HepG2 (cell line): Measurements from ENCODE around the gene PRAC1. TPM values are rescaled to one million over a fixed set of nuclear protein-coding genes. Genes with fewer than 3 reads are reported as not detected.

ENCODE experiments used
- FOXO1 ChIP-seq: sonication (generic); formaldehyde crosslinking; IDR thresholded peaks from 2 replicates; pipeline ENCODE4 v1.4.0; 2020; ENCODE audit warnings: missing genetic modification reagents
- NKX3-1 ChIP-seq: sonication (generic); formaldehyde crosslinking; IDR thresholded peaks from 2 replicates; pipeline ENCODE4 v1.5.0; 2020; ENCODE audit warnings: missing genetic modification reagents
- U2AF2 ChIP-seq: fragments of 200-400 bp; formaldehyde crosslinking; IDR thresholded peaks from 2 replicates; pipeline ENCODE4 v1.6.1; 2017; ENCODE audit warnings: low read depth, mild to moderate bottlenecking, low read length
- ZBTB7A ChIP-seq: sonication (generic); formaldehyde crosslinking; IDR thresholded peaks from 2 replicates; pipeline ENCODE4 v1.8.0; 2022; ENCODE audit warnings: mild to moderate bottlenecking, missing genetic modification reagents
- ZNF33B ChIP-seq: sonication (generic); formaldehyde crosslinking; IDR thresholded peaks from 2 replicates; pipeline ENCODE4 v1.5.1; 2020; ENCODE audit warnings: mild to moderate bottlenecking, missing genetic modification reagents
- ZNF34 ChIP-seq: sonication (generic); formaldehyde crosslinking; IDR thresholded peaks from 2 replicates; pipeline ENCODE4 v1.4.0; 2020; ENCODE audit warnings: mild to moderate bottlenecking, missing genetic modification reagents, borderline replicate concordance
- ZNF746 ChIP-seq: sonication (generic); formaldehyde crosslinking; IDR thresholded peaks from 2 replicates; pipeline ENCODE4 v1.8.0; 2022; ENCODE audit warnings: mild to moderate bottlenecking, missing genetic modification reagents
- polyA plus RNA-seq, 8 experiments: library from polyadenylated mRNA; depleted of rRNA in 3 of 8; stranded (reverse) in 7 of 8; unstranded in 1 of 8; fragments of >200 nt; fragmentation: Illumina TruSeq in 4 of 8; extraction: Trizol in 4 of 8; gene quantifications; 2 replicates each; pipeline versions ENCODE4 v1.2.1 to v1.2.3, GENCODE V29; 2011 to 2016; ENCODE audit warnings: low read depth in 4 of 8, missing spikeins in 1 of 8, mixed read lengths in 1 of 8; ENCODE audit not compliant: insufficient read depth in 1 of 8
- total RNA-seq, 5 experiments: library from RNA; depleted of rRNA; stranded (reverse); fragments of >200 nt; fragmentation: Illumina TruSeq; extraction: Trizol; gene quantifications; 2 replicates each; pipeline ENCODE4 v1.2.3, GENCODE V29; 2016; ENCODE audit warnings: low read depth in 1 of 5
- TF ChIP-seq, protein P1 (sequence below): IDR thresholded peaks from 2 replicates; pipeline ENCODE4 v1.4.0; 2020; ENCODE audit warnings: mild to moderate bottlenecking, missing genetic modification reagents
- TF ChIP-seq, protein P2 (sequence below): sonication (generic); formaldehyde crosslinking; IDR thresholded peaks from 2 replicates; pipeline ENCODE4 v1.4.0; 2020; ENCODE audit warnings: mild to moderate bottlenecking, missing genetic modification reagents
- TF ChIP-seq, protein P3 (sequence below): sonication (generic); formaldehyde crosslinking; IDR thresholded peaks from 2 replicates; pipeline ENCODE4 v1.5.0; 2020; ENCODE audit warnings: missing genetic modification reagents, mild to moderate bottlenecking, borderline replicate concordance
- TF ChIP-seq, protein P4 (sequence below): sonication (generic); formaldehyde crosslinking; IDR thresholded peaks from 2 replicates; pipeline ENCODE4 v1.8.1; 2023; ENCODE audit warnings: mild to moderate bottlenecking, missing genetic modification reagents, borderline replicate concordance
- TF ChIP-seq, protein P5 (sequence below): sonication (generic); formaldehyde crosslinking; IDR thresholded peaks from 2 replicates; pipeline ENCODE4 v1.4.0; 2020; ENCODE audit warnings: missing genetic modification reagents, borderline replicate concordance
- TF ChIP-seq, protein P6 (sequence below): sonication (generic); formaldehyde crosslinking; IDR thresholded peaks from 2 replicates; pipeline ENCODE4 v1.5.0; 2020; ENCODE audit warnings: mild to moderate bottlenecking, missing genetic modification reagents

Gene PRAC1
- total and polyA plus RNA-seq, 2 of the 13 experiments (the other 11 are each of a cell fraction or from before 2014, with no cell fraction given), result not detected

DNA sequence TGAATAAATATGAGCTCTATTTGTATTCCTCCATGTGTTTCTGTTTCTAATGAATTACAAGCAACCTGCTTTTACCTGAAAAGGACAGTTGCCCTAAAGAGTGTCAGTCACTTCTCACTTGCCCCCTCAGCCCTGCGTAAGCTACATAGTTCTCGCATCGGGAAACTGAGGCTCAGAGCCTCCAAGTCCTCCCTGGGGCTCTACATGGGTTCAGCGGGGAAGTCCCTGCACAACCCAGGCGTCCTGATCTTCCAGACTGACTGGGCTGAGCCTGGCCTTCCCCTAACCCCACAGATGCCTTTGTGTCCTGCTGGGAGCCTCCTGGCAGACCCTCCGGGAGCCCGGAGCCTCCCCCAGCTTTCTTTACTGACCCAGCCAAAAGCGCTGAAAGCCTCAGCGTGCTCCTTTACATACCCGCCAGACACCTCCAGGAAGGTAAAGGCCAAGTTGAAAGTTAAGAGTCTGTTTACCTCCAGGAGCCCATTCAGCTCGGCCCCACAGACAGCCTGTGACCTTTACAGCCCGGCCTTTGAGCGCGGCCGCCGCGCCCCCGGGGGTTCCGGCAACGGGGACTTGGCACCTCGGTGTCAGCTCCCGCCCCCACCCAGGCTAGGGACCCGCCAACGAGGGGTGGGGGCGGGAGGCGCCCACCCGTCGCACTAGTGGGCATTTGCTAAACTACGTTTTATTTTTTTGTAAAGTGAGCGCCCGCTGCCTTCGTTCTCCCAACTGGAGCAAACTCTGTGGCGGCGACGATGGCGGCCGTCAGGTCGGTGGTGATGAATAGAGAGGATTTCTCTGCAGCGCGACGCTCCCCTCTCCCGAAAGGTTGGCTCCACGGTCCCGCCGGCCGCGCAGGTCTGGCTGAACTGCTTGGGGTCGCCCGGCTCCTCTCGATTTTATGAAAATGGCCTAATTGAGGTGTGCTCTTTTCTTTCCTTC, 10.6 kb upstream of the PRAC1 start (continued):
- TF ChIP-seq, protein P1, sequence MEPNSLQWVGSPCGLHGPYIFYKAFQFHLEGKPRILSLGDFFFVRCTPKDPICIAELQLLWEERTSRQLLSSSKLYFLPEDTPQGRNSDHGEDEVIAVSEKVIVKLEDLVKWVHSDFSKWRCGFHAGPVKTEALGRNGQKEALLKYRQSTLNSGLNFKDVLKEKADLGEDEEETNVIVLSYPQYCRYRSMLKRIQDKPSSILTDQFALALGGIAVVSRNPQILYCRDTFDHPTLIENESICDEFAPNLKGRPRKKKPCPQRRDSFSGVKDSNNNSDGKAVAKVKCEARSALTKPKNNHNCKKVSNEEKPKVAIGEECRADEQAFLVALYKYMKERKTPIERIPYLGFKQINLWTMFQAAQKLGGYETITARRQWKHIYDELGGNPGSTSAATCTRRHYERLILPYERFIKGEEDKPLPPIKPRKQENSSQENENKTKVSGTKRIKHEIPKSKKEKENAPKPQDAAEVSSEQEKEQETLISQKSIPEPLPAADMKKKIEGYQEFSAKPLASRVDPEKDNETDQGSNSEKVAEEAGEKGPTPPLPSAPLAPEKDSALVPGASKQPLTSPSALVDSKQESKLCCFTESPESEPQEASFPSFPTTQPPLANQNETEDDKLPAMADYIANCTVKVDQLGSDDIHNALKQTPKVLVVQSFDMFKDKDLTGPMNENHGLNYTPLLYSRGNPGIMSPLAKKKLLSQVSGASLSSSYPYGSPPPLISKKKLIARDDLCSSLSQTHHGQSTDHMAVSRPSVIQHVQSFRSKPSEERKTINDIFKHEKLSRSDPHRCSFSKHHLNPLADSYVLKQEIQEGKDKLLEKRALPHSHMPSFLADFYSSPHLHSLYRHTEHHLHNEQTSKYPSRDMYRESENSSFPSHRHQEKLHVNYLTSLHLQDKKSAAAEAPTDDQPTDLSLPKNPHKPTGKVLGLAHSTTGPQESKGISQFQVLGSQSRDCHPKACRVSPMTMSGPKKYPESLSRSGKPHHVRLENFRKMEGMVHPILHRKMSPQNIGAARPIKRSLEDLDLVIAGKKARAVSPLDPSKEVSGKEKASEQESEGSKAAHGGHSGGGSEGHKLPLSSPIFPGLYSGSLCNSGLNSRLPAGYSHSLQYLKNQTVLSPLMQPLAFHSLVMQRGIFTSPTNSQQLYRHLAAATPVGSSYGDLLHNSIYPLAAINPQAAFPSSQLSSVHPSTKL, result peak; percentile 37; the same call in 1 of the 2 replicates
- no peak; the same call in 1 of the 2 replicates for TF ChIP-seq FOXO1 (CRISPR knock-in tag)
- no peak for TF ChIP-seq NKX3-1
- TF ChIP-seq, protein P2, sequence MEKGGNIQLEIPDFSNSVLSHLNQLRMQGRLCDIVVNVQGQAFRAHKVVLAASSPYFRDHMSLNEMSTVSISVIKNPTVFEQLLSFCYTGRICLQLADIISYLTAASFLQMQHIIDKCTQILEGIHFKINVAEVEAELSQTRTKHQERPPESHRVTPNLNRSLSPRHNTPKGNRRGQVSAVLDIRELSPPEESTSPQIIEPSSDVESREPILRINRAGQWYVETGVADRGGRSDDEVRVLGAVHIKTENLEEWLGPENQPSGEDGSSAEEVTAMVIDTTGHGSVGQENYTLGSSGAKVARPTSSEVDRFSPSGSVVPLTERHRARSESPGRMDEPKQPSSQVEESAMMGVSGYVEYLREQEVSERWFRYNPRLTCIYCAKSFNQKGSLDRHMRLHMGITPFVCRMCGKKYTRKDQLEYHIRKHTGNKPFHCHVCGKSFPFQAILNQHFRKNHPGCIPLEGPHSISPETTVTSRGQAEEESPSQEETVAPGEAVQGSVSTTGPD (CRISPR knock-in tag), result no peak
- TF ChIP-seq, protein P3, sequence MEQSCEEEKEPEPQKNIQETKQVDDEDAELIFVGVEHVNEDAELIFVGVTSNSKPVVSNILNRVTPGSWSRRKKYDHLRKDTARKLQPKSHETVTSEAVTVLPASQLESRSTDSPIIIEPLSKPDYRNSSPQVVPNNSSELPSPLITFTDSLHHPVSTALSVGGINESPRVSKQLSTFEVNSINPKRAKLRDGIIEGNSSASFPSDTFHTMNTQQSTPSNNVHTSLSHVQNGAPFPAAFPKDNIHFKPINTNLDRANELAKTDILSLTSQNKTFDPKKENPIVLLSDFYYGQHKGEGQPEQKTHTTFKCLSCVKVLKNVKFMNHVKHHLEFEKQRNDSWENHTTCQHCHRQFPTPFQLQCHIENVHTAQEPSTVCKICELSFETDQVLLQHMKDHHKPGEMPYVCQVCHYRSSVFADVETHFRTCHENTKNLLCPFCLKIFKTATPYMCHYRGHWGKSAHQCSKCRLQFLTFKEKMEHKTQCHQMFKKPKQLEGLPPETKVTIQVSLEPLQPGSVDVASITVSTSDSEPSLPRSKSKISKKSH (CRISPR knock-in tag), result no peak
- TF ChIP-seq, protein P4, sequence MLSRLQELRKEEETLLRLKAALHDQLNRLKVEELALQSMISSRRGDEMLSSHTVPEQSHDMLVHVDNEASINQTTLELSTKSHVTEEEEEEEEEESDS (CRISPR knock-in tag), result no peak
- no peak for TF ChIP-seq ZNF34 (CRISPR knock-in tag)
- no peak for TF ChIP-seq ZNF33B (CRISPR knock-in tag)
- no peak for TF ChIP-seq U2AF2
- no peak for TF ChIP-seq ZNF746
- TF ChIP-seq ZBTB7A, result 0 out of 2 replicates have a peak, but pooled peaks have one; percentile 32
- TF ChIP-seq, protein P5, sequence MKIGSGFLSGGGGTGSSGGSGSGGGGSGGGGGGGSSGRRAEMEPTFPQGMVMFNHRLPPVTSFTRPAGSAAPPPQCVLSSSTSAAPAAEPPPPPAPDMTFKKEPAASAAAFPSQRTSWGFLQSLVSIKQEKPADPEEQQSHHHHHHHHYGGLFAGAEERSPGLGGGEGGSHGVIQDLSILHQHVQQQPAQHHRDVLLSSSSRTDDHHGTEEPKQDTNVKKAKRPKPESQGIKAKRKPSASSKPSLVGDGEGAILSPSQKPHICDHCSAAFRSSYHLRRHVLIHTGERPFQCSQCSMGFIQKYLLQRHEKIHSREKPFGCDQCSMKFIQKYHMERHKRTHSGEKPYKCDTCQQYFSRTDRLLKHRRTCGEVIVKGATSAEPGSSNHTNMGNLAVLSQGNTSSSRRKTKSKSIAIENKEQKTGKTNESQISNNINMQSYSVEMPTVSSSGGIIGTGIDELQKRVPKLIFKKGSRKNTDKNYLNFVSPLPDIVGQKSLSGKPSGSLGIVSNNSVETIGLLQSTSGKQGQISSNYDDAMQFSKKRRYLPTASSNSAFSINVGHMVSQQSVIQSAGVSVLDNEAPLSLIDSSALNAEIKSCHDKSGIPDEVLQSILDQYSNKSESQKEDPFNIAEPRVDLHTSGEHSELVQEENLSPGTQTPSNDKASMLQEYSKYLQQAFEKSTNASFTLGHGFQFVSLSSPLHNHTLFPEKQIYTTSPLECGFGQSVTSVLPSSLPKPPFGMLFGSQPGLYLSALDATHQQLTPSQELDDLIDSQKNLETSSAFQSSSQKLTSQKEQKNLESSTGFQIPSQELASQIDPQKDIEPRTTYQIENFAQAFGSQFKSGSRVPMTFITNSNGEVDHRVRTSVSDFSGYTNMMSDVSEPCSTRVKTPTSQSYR, result no peak
- TF ChIP-seq, protein P6, sequence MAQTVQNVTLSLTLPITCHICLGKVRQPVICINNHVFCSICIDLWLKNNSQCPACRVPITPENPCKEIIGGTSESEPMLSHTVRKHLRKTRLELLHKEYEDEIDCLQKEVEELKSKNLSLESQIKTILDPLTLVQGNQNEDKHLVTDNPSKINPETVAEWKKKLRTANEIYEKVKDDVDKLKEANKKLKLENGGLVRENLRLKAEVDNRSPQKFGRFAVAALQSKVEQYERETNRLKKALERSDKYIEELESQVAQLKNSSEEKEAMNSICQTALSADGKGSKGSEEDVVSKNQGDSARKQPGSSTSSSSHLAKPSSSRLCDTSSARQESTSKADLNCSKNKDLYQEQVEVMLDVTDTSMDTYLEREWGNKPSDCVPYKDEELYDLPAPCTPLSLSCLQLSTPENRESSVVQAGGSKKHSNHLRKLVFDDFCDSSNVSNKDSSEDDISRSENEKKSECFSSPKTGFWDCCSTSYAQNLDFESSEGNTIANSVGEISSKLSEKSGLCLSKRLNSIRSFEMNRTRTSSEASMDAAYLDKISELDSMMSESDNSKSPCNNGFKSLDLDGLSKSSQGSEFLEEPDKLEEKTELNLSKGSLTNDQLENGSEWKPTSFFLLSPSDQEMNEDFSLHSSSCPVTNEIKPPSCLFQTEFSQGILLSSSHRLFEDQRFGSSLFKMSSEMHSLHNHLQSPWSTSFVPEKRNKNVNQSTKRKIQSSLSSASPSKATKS (CRISPR knock-in tag), result no peak
